Skeletal muscle tissue (tissue), 4 donors: ENCODE results near the gene SNX24. TPM values are rescaled to one million over a fixed set of nuclear protein-coding genes. Genes with fewer than 3 reads are reported as not detected.
"Not testable (repeated sequence)": the region's sequence is repeated elsewhere in the genome, so short reads cannot be mapped to it uniquely, and the experiment has no call there.

ENCODE experiments used
- H3K27ac ChIP-seq: one replicate; pipeline ENCODE4 v1.7.0; 2013; ENCODE audit warnings: mild to moderate bottlenecking, low read depth, low read length, inconsistent platforms
- H3K27me3 ChIP-seq, 3 donors: one replicate each; pipeline ENCODE4 v1.7.0; 2013; ENCODE audit warnings: low read length in 3 of 3; ENCODE audit not compliant: control insufficient read depth in 3 of 3, insufficient read depth in 3 of 3
- H3K36me3 ChIP-seq, 3 donors: one replicate each; pipeline ENCODE4 v1.7.0; 2013; ENCODE audit warnings: low read length in 3 of 3; ENCODE audit not compliant: control insufficient read depth in 3 of 3, insufficient read depth in 3 of 3
- H3K4me1 ChIP-seq, 3 donors: one replicate each; pipeline ENCODE4 v1.7.0; 2013; ENCODE audit warnings: low read length in 3 of 3, mild to moderate bottlenecking in 3 of 3; ENCODE audit not compliant: control insufficient read depth in 3 of 3, insufficient read depth in 3 of 3
- H3K4me3 ChIP-seq, 3 donors: one replicate each; pipeline ENCODE4 v1.7.0; 2013; ENCODE audit warnings: low read length in 3 of 3
- H3K9ac ChIP-seq, 3 donors: one replicate each; pipeline ENCODE4 v1.7.0; 2013; ENCODE audit warnings: low read length in 3 of 3, mild to moderate bottlenecking in 3 of 3, moderate library complexity in 2 of 3, low read depth in 1 of 3
- H3K9me3 ChIP-seq, 3 donors: one replicate each; pipeline ENCODE4 v1.7.0; 2013; ENCODE audit warnings: low read length in 3 of 3; ENCODE audit not compliant: control insufficient read depth in 3 of 3
- total RNA-seq: library from RNA; depleted of rRNA; stranded (reverse); fragments of >200 nt; gene quantifications from one replicate; pipeline ENCODE4 v1.2.3, GENCODE V29; 2014
- donor health status: Osteomylitis.

Gene SNX24
- total RNA-seq, 1 donor from 2014 or later = 11.5 TPM

GRCh38 chr5:122909470-122910100, 64.2 kb downstream of the SNX24 start:
- Histone ChIP-seq H3K36me3 (no peaks in the 10 kb centered on the region), H3K27ac (no peak overlapping the region), H3K27me3 (no peaks in the 10 kb centered on the region), H3K4me3 (no peak overlapping the region), H3K4me1 (no peaks in the 10 kb centered on the region), H3K9ac (no peak overlapping the region), H3K9me3 (no peaks in the 10 kb centered on the region)

- not testable (repeated sequence) for H3K9ac ChIP-seq, H3K27me3 ChIP-seq, H3K36me3 ChIP-seq, H3K9me3 ChIP-seq, H3K27ac ChIP-seq, H3K4me3 ChIP-seq, H3K4me1 ChIP-seq
Measured at GRCh38 chr5:122913436-122913835, 68.0 kb downstream of the SNX24 start.

GRCh38 chr5:122915717-122916461, 70.5 kb downstream of the SNX24 start:
- H3K27ac ChIP-seq = no peak overlapping the region
- no peak overlapping the region for H3K4me3 ChIP-seq
- H3K9ac ChIP-seq = no peak overlapping the region
- H3K9me3 ChIP-seq = no peaks in the 10 kb centered on the region
- H3K27me3 ChIP-seq = no peaks in the 10 kb centered on the region
- H3K36me3 ChIP-seq = no peaks in the 10 kb centered on the region
- H3K4me1 ChIP-seq = peaks cover 0 to 3% (median 0%) of the 10 kb centered on the region in 3 donors

- no peak overlapping the region for H3K27ac ChIP-seq
- no peaks in the 10 kb centered on the region for H3K36me3 ChIP-seq
- no peaks in the 10 kb centered on the region for H3K9me3 ChIP-seq
- H3K4me1 ChIP-seq = peaks cover 0 to 3% (median 0%) of the 10 kb centered on the region in 3 donors
- no peaks in the 10 kb centered on the region for H3K27me3 ChIP-seq
- H3K9ac ChIP-seq = no peak overlapping the region
- H3K4me3 ChIP-seq = no peak overlapping the region
Measured at GRCh38 chr5:122916490-122916889, 71.1 kb downstream of the SNX24 start.

- Histone ChIP-seq H3K27ac (no peak overlapping the region), H3K9me3 (no peaks in the 10 kb centered on the region), H3K36me3 (no peaks in the 10 kb centered on the region), H3K4me1 (peaks cover 0 to 3% (median 0%) of the 10 kb centered on the region in 3 donors), H3K27me3 (no peaks in the 10 kb centered on the region), H3K4me3 (no peak overlapping the region), H3K9ac (no peak overlapping the region)
Measured at GRCh38 chr5:122919969-122920368, 74.6 kb downstream of the SNX24 start.

- Histone ChIP-seq H3K27me3 (no peaks in the 10 kb centered on the region), H3K36me3 (no peaks in the 10 kb centered on the region), H3K9me3 (no peaks in the 10 kb centered on the region), H3K27ac (no peak overlapping the region), H3K9ac (no peak overlapping the region), H3K4me1 (no peaks in the 10 kb centered on the region), H3K4me3 (no peak overlapping the region)
Measured at GRCh38 chr5:122921826-122922225, 76.4 kb downstream of the SNX24 start.

- no peaks in the 10 kb centered on the region for H3K9me3 ChIP-seq
- no peak overlapping the region for H3K9ac ChIP-seq
- no peaks in the 10 kb centered on the region for H3K27me3 ChIP-seq
- no peak overlapping the region for H3K4me3 ChIP-seq
- H3K27ac ChIP-seq = no peak overlapping the region
- H3K4me1 ChIP-seq = no peaks in the 10 kb centered on the region
- H3K36me3 ChIP-seq = no peaks in the 10 kb centered on the region
Measured at GRCh38 chr5:122924203-122924602, 78.8 kb downstream of the SNX24 start.

- Histone ChIP-seq H3K27ac (no peak overlapping the region), H3K4me3 (no peak overlapping the region), H3K4me1 (no peaks in the 10 kb centered on the region), H3K27me3 (no peaks in the 10 kb centered on the region), H3K9me3 (no peaks in the 10 kb centered on the region), H3K36me3 (no peaks in the 10 kb centered on the region), H3K9ac (no peak overlapping the region)
Measured at GRCh38 chr5:122924719-122925395, 79.4 kb downstream of the SNX24 start.

- Histone ChIP-seq H3K9ac (no peak overlapping the region), H3K4me1 (no peaks in the 10 kb centered on the region), H3K9me3 (no peaks in the 10 kb centered on the region), H3K27ac (no peak overlapping the region), H3K27me3 (no peaks in the 10 kb centered on the region), H3K4me3 (no peak overlapping the region), H3K36me3 (no peaks in the 10 kb centered on the region)
Measured at GRCh38 chr5:122929001-122929400, 83.6 kb downstream of the SNX24 start.

GRCh38 chr5:122929980-122930379, 84.6 kb downstream of the SNX24 start:
- H3K4me1 ChIP-seq = no peaks in the 10 kb centered on the region
- no peaks in the 10 kb centered on the region for H3K36me3 ChIP-seq
- H3K4me3 ChIP-seq = no peak overlapping the region
- H3K9ac ChIP-seq = no peak overlapping the region
- no peaks in the 10 kb centered on the region for H3K27me3 ChIP-seq
- no peaks in the 10 kb centered on the region for H3K9me3 ChIP-seq
- H3K27ac ChIP-seq = no peak overlapping the region
